GM12878 (cell line): ENCODE results near the gene FOXI3.

Source experiments
- BHLHE40 ChIP-seq, 2 experiments: fragments of 450-650 bp in 1 of 2; IDR thresholded peaks; 2 replicates each; pipeline ENCODE4 v1.6.1; 2011 to 2017; ENCODE audit warnings: low read depth in 2 of 2, borderline replicate concordance in 1 of 2, improper control_type of control experiment in 1 of 2, low read length in 1 of 2, mild to moderate bottlenecking in 1 of 2
- CTCF ChIP-seq, 3 experiments: IDR thresholded peaks in 2 of 3; conservative IDR thresholded peaks in 1 of 3; 2 replicates each; pipeline ENCODE4 v1.5.1; 2011; ENCODE audit warnings: low read depth in 3 of 3, low read length in 3 of 3, mild to moderate bottlenecking in 3 of 3, control low read depth in 2 of 3, moderate library complexity in 2 of 3, inconsistent platforms in 1 of 3, mixed read lengths in 1 of 3; ENCODE audit not compliant: control insufficient read depth in 2 of 3, insufficient read depth in 1 of 3; ENCODE audit errors: extremely low read depth in 1 of 3
- EZH2 ChIP-seq: IDR thresholded peaks from 2 replicates; pipeline ENCODE4 v1.6.1; 2012; ENCODE audit warnings: low read depth, mild to moderate bottlenecking, control low read depth, inconsistent platforms, low read length, borderline replicate concordance; ENCODE audit not compliant: control insufficient read depth
- GABPA ChIP-seq: IDR thresholded peaks from 2 replicates; pipeline ENCODE4 v1.6.1; 2014; ENCODE audit warnings: antibody characterized with exemption, low read depth, mild to moderate bottlenecking, inconsistent platforms
- IKZF2 ChIP-seq, 2 experiments: fragments of 450-650 bp; IDR thresholded peaks; 2 replicates each; pipeline ENCODE4 v1.6.1; 2017; ENCODE audit warnings: mild to moderate bottlenecking in 2 of 2, moderate library complexity in 2 of 2
- YBX1 ChIP-seq: fragments of 450-650 bp; IDR thresholded peaks from 2 replicates; pipeline ENCODE4 v1.6.1; 2016; ENCODE audit warnings: antibody characterized with exemption
- YY1 ChIP-seq: IDR thresholded peaks from 2 replicates; pipeline ENCODE4 v1.6.1; 2011; ENCODE audit warnings: low read depth, mild to moderate bottlenecking, low read length
- ZBTB11 ChIP-seq: fragments of 450-650 bp; formaldehyde crosslinking; IDR thresholded peaks from 2 replicates; pipeline ENCODE4 v1.5.0; 2022; ENCODE audit warnings: mild to moderate bottlenecking, missing genetic modification characterization
- ZNF384 ChIP-seq: IDR thresholded peaks from 2 replicates; pipeline ENCODE4 v1.6.1; 2012; ENCODE audit warnings: low read depth, mild to moderate bottlenecking, low read length, improper control_type of control experiment, borderline replicate concordance

GRCh38 chr2:88493481-88493880, 41.0 kb upstream of the FOXI3 start:
- no peak for TF ChIP-seq EZH2
- no peak for TF ChIP-seq IKZF2 (IDR thresholded peaks at IDR 0.05)
- TF ChIP-seq GABPA = no peak
- TF ChIP-seq ZBTB11 (CRISPR knock-in tag) = no peak
- no peak for TF ChIP-seq ZNF384
- TF ChIP-seq YBX1 = no peak
- TF ChIP-seq CTCF (IDR thresholded peaks at IDR 0.05 in 2 of 3, conservative IDR thresholded peaks at IDR 0.05 in 1 of 3; ENCODE audit: control insufficient read depth in 2 of 3, extremely low read depth in 1 of 3, insufficient read depth in 1 of 3, low read depth in 3 of 3, low read length in 3 of 3) = no peak
- TF ChIP-seq YY1 = no peak
- no peak for TF ChIP-seq BHLHE40 (IDR thresholded peaks at IDR 0.05; ENCODE audit: borderline replicate concordance in 1 of 2, low read depth in 2 of 2, low read length in 1 of 2)
